Activated CD8-positive, alpha-beta memory T cell treated with anti-CD3 and anti-CD28 coated beads for 24 hours (primary cell): ENCODE results near the gene SGCA.

Experiments
- DNase-seq: peaks from one replicate; pipeline ENCODE4 v3.0.0-alpha.2; 2020

SGCA gene

GRCh38 chr17:50196036-50196435 lies 30.2 kb downstream of the SGCA start:
- DNase-seq = no peak

- no peak for DNase-seq
Observed at GRCh38 chr17:50196826-50197225, 31.0 kb downstream of the SGCA start.

GRCh38 chr17:50198026-50198669 lies 32.3 kb downstream of the SGCA start:
- DNase-seq = peak; percentile 74

- no peak for DNase-seq
Observed at GRCh38 chr17:50199211-50199802, 33.5 kb downstream of the SGCA start.

GRCh38 chr17:50199803-50200456 lies 34.1 kb downstream of the SGCA start:
- DNase-seq = peak; percentile 65

GRCh38 chr17:50200457-50201275 lies 34.9 kb downstream of the SGCA start:
- DNase-seq = peak; percentile 93

- DNase-seq = no peak
Observed at GRCh38 chr17:50201276-50201854, 35.6 kb downstream of the SGCA start, which contains the start of gene COL1A1. Gene COL1A1, minus strand, starts transcription at chr17:50201631. Its CDS starts 118 bp downstream, at chr17:50201513.

GRCh38 chr17:50203086-50203485 lies 37.3 kb downstream of the SGCA start:
- no peak for DNase-seq

GRCh38 chr17:50203604-50204345 lies 38.0 kb downstream of the SGCA start:
- DNase-seq = no peak

- no peak for DNase-seq
Observed at GRCh38 chr17:50204431-50204830, 38.6 kb downstream of the SGCA start.

GRCh38 chr17:50205111-50205962 lies 39.5 kb downstream of the SGCA start:
- no peak for DNase-seq

- DNase-seq = no peak
Observed at GRCh38 chr17:50205963-50206505, 40.2 kb downstream of the SGCA start.

GRCh38 chr17:50206604-50207293 lies 40.9 kb downstream of the SGCA start:
- DNase-seq = no peak

GRCh38 chr17:50207315-50207714 lies 41.5 kb downstream of the SGCA start:
- no peak for DNase-seq

- DNase-seq = no peak
Observed at GRCh38 chr17:50207792-50208567, 42.2 kb downstream of the SGCA start.

GRCh38 chr17:50208611-50209061 lies 42.8 kb downstream of the SGCA start:
- no peak for DNase-seq

- DNase-seq = no peak
Observed at GRCh38 chr17:50209133-50209471, 43.3 kb downstream of the SGCA start.

GRCh38 chr17:50209472-50210239 lies 43.9 kb downstream of the SGCA start:
- peak; percentile 44 for DNase-seq
